Muscle of arm (tissue), 12 donors: ENCODE results near the gene PILRB. TPM values are rescaled to one million over a fixed set of nuclear protein-coding genes. Genes with fewer than 3 reads are reported as not detected.
A peak's percentile ranks its signal among the peaks of the same experiment; 100 is the strongest.
"Not testable (repeated sequence)": the region's sequence is repeated elsewhere in the genome, so short reads cannot be mapped to it uniquely, and the experiment has no call there.

ENCODE experiments used
- DNase-seq: peaks from one replicate; pipeline ENCODE4 v3.0.0-alpha.2; 2013
- polyA plus RNA-seq, 12 donors: library from polyadenylated mRNA; unstranded; fragments of 120-200 nt; gene quantifications; one replicate each; pipeline ENCODE4 v1.2.1, GENCODE V29; 2013; ENCODE audit not compliant: insufficient read length in 12 of 12

Gene PILRB
- polyA plus RNA-seq, 12 donors: 9.9 to 55.1 (median 19.1) TPM; not detected in 1

DNA sequence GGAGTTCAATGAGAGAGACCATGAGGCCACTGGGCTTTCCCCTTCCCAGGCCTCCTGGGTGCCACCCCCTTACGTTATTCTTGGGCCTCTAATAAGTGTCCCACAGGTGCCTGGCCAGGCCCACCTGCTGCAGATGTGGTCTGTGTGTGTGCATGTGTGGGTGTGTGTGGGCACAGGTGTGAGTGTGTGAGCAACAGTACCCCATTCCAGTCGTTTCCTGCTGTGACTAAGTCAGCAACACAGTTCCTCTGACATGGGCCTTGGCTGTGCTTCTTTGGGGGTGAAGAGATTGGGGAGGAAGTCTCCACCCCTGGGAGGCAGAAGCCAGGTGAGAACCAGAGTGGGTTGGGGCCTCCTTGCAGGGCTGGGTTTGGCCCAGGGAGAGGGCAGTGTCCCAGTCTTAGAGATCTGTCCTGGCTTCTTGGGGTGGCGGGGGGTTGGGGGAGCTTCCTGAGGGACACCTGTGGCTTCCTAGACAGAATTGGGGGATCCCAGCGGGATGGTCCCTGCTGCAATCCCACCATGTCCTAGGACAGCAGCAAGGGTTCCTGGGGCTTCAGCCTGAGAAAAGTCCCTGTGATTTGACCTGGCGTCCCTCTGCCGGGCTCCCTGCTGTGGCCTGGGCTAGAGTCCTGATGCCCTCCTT is 4.1 kb upstream of the PILRB start:
- no peak for DNase-seq

DNA sequence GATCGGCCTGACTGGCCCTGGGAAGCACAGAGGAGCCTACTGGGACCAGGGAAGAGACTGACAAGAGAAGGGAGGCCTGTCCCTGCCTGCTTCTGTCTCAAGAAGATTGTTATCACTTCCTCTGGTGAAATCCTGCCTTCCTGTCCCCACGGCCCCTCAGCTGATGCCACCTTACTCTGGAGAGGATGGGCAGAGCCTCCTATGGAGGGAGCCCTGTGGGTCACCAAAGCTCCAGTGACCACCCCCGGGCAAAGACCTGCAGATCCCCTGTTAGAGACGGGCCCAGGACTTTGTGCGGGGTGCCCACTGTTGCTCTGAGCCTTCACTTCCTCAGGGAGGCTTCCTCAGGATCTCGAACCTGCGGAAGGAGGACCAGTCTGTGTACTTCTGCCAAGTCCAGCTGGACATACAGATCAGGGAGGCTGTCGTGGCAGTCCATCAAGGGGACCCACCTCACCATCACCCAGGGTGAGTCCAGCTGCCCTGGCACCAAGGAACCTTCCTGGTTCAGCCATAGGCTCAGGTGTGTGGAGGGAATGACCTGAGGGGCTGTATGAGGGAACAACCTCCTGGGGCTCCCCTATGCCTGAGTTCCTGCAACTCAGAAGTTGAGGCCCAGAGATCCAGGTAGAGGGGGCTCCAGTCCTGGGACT is 1.4 kb upstream of the PILRB start:
- DNase-seq: no peak

GRCh38 chr7:100357131-100357561 is 771 bp upstream of the PILRB start:
- no peak for DNase-seq

DNA sequence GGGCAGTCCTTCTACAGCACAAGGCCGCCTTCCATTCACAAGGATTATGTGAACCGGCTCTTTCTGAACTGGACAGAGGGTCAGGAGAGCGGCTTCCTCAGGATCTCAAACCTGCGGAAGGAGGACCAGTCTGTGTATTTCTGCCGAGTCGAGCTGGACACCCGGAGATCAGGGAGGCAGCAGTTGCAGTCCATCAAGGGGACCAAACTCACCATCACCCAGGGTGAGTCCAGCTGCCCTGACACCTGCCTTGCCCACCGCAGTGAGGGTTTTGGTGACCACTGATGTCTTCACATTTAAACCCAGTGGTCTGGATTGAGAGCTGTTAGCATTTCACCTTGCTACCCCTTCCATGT is 918 bp downstream of the PILRB start:
- no peak for DNase-seq

GRCh38 chr7:100360135-100360854 is 2.4 kb downstream of the PILRB start:
- DNase-seq: no peak

GRCh38 chr7:100363098-100363497 is 5.2 kb downstream of the PILRB start:
- DNase-seq: no peak

DNA sequence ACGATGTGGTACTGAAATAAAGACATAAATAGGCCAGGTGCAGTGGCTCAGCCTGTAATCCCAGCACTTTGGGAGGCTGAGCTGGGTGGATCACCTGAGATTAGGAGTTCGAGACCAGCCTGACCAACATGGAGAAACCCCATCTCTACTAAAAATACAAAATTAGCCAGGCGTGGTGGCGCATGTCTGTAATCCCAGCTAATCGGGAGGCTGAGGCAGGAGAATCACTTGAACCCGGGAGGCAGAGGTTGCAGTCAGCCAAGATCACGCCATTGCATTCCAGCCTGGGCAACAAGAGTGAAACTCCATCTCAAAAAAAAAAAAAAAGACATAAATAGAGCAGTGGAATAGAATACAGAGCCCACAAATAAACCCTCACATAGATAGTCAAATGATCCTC is 5.9 kb downstream of the PILRB start:
- DNase-seq: not testable (repeated sequence)

DNA sequence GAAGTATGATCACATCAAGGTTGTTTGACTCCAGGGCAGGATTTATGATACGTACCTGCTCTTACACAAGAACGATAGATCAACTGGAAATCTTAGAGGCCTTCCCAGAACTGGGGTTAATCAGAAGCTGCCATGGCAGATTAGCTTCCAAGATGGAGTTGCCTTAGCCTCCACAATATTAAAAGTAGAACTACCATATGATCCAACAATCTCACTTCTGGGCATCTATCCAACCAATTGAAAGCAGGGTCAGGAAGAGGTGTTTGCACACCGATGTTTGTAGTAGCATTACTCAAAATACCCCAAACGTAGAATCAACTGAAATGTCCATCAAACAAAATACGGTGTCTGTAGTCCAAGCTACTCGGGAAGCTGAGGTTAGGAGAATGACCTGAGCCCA is 6.6 kb downstream of the PILRB start:
- no peak for DNase-seq

GRCh38 chr7:100365998-100366367 is 8.1 kb downstream of the PILRB start:
- DNase-seq: not testable (repeated sequence)

- no peak for DNase-seq
Observed at GRCh38 chr7:100366411-100367250, 8.7 kb downstream of the PILRB start.

DNA sequence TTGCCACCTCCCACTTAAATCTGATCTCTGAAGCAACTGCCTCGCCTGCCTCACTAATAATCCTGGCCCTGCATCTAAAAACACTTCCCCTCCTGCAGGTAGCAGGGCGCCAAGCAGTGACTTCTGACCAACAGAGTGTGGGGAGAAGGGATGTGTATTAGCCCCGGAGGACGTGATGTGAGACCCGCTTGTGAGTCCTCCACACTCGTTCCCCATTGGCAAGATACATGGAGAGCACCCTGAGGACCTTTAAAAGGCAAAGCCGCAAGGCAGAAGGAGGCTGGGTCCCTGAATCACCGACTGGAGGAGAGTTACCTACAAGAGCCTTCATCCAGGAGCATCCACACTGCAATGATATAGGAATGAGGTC is 9.3 kb downstream of the PILRB start:
- DNase-seq: no peak

- no peak for DNase-seq
Observed at GRCh38 chr7:100367676-100368613, 10.0 kb downstream of the PILRB start.

GRCh38 chr7:100369105-100369504 is 11.2 kb downstream of the PILRB start:
- DNase-seq: peak; percentile 26

GRCh38 chr7:100370303-100370702 is 12.4 kb downstream of the PILRB start:
- DNase-seq: no peak

GRCh38 chr7:100370746-100371145 is 12.8 kb downstream of the PILRB start:
- DNase-seq: no peak

DNA sequence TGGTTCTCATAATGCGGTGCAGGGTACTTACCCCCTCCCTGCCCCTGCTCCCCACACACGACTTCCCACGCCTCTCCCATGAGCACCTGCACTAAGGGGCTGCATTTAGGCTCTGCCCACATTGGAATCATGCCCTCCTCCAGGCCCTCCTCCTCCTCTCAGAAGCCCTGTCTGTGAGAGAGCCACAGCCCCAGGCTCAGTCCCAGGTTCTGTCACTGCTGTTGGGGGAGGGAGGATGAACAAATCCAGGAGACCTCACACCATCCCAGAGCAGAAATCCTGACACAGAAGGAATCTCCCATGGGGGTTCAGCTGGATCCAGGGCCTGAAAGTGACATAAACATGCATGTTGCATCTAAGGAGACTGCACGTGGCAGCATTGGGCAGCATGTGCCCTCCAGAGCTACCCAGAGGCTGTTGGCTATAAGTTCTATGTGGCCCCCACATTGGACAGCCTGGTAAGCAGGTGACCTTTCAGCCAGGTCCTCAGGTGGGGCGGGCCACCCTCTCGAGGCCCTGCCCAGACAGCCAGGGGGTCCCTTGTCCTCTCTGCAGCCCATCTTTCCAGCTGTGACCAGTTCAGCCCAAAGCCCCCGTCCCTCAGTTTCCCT is 13.7 kb downstream of the PILRB start:
- no peak for DNase-seq

DNA sequence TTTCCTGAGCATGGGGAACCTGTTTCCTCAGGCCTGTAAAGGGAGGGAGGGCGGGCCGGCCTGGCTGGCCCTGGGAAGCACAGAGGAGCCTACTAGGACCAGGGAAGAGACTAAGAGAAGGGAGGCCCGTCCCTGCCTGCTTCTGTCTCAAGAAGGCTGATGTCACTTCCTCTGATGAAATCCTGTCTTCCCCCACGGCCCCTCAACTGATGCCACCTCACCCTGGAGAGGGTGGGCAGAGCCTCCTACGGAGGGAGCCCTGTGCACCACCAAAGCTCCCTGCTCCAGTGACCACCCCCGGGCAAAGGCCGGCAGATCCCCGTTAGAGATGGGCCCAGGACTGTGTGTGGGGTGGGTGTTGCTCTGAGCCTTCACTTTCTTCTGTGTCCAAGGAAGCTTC is 14.3 kb downstream of the PILRB start:
- no peak for DNase-seq

- no peak for DNase-seq
Observed at GRCh38 chr7:100372694-100373093, 14.8 kb downstream of the PILRB start.

GRCh38 chr7:100373261-100373831 is 15.4 kb downstream of the PILRB start, which contains the start of gene PILRA:
TSS of gene PILRA (plus strand) at chr7:100373487. CDS start at chr7:100373657, 170 bp downstream.
- no peak for DNase-seq
